Inflammatory macrophage (primary cell): ENCODE results near the gene CSN3.

Experiments used
- DNase-seq, 2 donors: peaks; one replicate each; pipeline ENCODE4 v3.0.0-alpha.2; 2020 to 2022

Gene CSN3

DNA sequence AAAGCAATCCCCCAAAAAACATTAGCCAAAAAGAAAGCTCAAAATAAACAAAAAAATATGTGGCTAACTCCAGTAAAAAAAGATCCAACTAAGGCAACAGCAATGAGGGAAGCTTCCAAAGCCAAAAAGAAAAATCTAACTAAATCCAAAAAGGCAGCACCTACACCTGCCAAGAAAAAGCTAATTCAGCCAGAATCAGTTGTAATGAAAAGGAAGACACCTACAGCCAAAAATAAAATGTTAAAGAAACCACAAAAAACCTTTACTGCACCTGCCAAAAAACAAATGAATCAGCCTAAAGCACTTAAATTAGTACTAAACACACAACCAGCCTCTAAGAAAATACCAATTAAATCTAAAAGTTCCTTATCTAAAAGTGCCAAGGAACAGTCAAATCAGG lies 55.2 kb downstream of the CSN3 start:
- no peak for DNase-seq

DNA sequence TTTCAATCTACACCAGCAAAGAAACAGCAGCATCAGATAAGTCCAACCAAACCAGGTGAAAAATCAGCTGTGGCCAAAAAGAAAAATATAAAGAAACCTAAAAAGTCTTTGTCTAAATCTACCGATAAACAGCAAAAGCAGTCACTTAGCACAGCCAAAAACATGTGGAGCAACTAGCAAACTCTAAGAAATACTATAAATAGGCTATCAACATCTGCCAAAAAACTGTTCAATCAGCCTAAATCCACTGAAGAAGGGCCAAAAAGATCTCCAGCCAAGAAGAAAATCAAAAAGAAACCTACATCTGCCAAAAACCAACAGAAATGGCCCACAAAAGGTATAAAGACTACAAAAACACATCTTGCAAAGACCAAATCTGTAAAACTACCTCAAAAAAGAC lies 55.7 kb downstream of the CSN3 start:
- DNase-seq: no peak

DNA sequence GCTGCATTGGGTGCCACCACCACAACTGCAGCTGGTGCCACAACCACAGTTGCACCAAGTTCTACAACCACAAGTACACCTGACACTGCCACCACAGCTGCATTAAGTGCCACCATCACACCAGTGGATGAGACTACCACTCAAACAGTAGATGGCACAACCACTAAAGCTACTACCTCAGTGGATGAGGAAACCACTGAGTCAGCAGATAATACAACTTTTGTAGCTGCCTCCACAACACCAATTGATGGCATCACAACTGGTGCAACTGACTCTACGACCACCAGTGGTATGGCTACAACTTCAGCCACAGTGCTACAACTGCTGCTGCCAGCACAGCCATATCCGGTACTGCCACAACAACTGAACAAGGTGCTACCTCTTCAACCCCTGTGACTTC lies 57.2 kb downstream of the CSN3 start:
- no peak for DNase-seq

DNA sequence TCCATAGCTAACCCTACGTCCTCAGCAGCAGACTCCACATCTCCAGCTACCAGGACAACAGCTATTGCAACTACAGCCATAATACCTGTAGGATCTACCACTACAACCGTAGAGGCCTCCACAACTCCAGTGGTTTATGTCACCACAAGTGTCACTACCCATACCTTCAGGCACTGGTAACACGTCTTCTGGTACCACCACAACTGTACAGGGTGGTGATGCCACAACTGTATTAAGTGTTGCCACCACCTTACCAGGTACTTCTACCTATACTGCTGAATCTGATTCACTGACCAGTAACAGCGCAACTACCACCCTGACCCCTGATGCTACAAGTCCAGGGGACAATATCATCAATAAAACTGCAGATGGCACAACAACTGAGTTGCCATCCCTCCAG lies 57.8 kb downstream of the CSN3 start:
- no peak for DNase-seq
